Measurements from ENCODE around the gene STOML1. TPM values are rescaled to one million over a fixed set of nuclear protein-coding genes. Genes with fewer than 3 reads are reported as not detected.

STOML1 gene
- total RNA-seq, 2 donors from 2014 or later: 4.4 to 5.5 TPM

DNA sequence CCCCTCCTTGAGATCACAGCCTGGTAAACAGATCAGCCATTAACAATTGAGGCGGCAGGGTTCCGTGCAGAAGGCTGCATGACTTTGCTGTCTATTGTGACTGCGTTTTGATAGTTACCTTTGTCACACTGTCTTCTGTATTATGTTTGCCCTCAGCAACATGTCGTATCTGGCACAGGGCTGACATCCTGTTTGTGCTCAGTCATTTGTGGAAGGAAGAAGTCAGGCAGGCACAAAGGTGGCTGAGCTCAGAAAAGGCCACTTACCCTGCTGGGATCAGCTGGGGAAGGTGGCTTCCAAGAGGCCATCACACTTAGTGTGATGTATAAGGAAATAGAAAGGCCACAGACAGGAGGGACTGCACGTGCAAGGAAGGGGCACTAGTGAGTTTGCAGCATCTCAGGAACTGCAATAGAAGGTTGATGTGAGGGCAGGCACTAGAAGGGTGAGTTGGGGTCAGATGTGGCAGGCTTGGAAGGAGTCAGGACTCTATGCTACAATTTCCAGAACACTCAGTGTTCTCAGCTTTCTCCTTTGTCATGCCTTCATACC lies 15.8 kb upstream of the STOML1 start:
- Histone ChIP-seq H3K9me3 (ENCODE audit: control insufficient read depth, low read length) (no peaks in the 10 kb centered on the region), H3K9ac (ENCODE audit: extremely low read depth, low read length, poor library complexity, severe bottlenecking) (no peak overlapping the region), H3K4me1 (ENCODE audit: control insufficient read depth, insufficient read depth, low read length) (no peaks in the 10 kb centered on the region), H3K4me3 (ENCODE audit: low read length) (no peak overlapping the region), H3K36me3 (ENCODE audit: control insufficient read depth, insufficient read depth, low read length) (peaks cover 25% of the 10 kb centered on the region), H3K27ac (ENCODE audit: low read depth, low read length) (no peak overlapping the region), H3K27me3 (ENCODE audit: control insufficient read depth, insufficient read depth, low read length, poor library complexity, severe bottlenecking) (no peaks in the 10 kb centered on the region)
- TF ChIP-seq, protein P1, sequence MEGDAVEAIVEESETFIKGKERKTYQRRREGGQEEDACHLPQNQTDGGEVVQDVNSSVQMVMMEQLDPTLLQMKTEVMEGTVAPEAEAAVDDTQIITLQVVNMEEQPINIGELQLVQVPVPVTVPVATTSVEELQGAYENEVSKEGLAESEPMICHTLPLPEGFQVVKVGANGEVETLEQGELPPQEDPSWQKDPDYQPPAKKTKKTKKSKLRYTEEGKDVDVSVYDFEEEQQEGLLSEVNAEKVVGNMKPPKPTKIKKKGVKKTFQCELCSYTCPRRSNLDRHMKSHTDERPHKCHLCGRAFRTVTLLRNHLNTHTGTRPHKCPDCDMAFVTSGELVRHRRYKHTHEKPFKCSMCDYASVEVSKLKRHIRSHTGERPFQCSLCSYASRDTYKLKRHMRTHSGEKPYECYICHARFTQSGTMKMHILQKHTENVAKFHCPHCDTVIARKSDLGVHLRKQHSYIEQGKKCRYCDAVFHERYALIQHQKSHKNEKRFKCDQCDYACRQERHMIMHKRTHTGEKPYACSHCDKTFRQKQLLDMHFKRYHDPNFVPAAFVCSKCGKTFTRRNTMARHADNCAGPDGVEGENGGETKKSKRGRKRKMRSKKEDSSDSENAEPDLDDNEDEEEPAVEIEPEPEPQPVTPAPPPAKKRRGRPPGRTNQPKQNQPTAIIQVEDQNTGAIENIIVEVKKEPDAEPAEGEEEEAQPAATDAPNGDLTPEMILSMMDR (conservative IDR thresholded peaks at IDR 0.05): no peak
- Mint-ChIP-seq H3K4me1 (peaks cover 9% of the 10 kb centered on the region), H3K9me3 (no peaks in the 10 kb centered on the region), H3K27me3 (ENCODE audit: insufficient read depth) (no peaks in the 10 kb centered on the region), H3K27ac (no peak overlapping the region), H3K36me3 (ENCODE audit: low read depth) (peaks cover 42% of the 10 kb centered on the region), H3K4me3 (no peak overlapping the region)
- 76 to 90% methylated on average over 4 to 5 of the region's 5 CpGs for WGBS, 2 experiments (ENCODE audit: insufficient coverage in 1 of 2, insufficient read length in 1 of 2)
- DNase-seq: no peak

DNA sequence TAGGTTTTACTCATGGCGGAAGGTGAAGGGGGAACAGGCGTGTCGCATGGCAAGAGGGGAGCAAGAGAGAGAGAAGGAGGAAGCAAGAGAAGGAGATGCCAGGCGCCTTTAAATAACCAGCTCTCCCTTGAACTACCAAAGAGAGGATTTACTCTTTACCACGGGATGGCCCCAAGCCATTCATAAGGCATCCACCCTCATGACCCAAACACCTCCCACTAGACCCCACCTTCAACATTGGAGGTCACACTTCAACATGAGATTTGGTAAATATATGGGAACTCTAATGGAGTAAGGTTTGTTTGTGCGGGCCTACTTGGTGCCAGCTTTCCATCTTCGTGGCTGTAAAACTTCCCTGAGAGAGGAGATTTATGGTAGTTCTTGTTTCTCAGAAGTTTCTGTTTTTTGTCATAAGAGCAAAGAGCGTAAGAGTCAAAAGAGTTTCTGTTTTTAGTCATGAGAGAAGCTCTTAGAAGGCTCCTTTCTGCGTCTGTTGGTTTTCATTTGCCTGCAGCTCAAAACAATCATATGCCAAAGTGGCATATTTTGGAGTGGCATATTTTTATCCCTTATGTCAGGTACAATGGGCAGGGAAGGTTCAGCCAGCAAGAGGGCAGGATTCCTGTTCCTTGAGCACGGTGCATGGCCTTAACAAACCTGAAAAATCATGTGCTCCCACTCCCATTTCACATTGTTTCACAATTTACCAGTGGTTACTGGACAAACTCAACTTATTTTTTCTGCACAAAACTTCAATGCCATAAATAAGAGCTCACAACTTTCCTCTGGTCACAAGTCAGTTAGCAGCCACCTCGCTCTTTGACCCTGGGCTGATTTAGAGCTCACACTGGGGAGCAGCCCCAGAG lies 14.9 kb upstream of the STOML1 start:
- Histone ChIP-seq H3K9ac (ENCODE audit: extremely low read depth, low read length, poor library complexity, severe bottlenecking) (no peak overlapping the region), H3K4me3 (ENCODE audit: low read length) (no peak overlapping the region), H3K9me3 (ENCODE audit: control insufficient read depth, low read length) (no peaks in the 10 kb centered on the region), H3K27me3 (ENCODE audit: control insufficient read depth, insufficient read depth, low read length, poor library complexity, severe bottlenecking) (no peaks in the 10 kb centered on the region), H3K4me1 (ENCODE audit: control insufficient read depth, insufficient read depth, low read length) (no peaks in the 10 kb centered on the region), H3K27ac (ENCODE audit: low read depth, low read length) (no peak overlapping the region), H3K36me3 (ENCODE audit: control insufficient read depth, insufficient read depth, low read length) (peaks cover 25% of the 10 kb centered on the region)
- Mint-ChIP-seq H3K27ac (no peak overlapping the region), H3K9me3 (no peaks in the 10 kb centered on the region), H3K36me3 (ENCODE audit: low read depth) (peaks cover 42% of the 10 kb centered on the region), H3K4me1 (peaks cover 9% of the 10 kb centered on the region), H3K27me3 (ENCODE audit: insufficient read depth) (no peaks in the 10 kb centered on the region), H3K4me3 (no peak overlapping the region)
- TF ChIP-seq, protein P1 (conservative IDR thresholded peaks at IDR 0.05): no peak
- 91 to 96% methylated on average over 9 to 11 of the region's 11 CpGs for WGBS, 2 experiments (ENCODE audit: insufficient coverage in 1 of 2, insufficient read length in 1 of 2)
- no peak for DNase-seq

DNA sequence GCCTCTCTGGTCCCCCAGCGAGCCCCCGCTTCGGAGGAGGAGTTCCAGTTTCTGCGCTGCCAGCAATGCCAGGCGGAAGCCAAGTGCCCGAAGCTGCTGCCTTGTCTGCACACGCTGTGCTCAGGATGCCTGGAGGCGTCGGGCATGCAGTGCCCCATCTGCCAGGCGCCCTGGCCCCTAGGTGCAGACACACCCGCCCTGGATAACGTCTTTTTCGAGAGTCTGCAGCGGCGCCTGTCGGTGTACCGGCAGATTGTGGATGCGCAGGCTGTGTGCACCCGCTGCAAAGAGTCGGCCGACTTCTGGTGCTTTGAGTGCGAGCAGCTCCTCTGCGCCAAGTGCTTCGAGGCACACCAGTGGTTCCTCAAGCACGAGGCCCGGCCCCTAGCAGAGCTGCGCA lies 5.9 kb upstream of the STOML1 start:
- peaks cover 18% of the 10 kb centered on the region for H3K36me3 Mint-ChIP-seq (ENCODE audit: low read depth)
- H3K27ac Mint-ChIP-seq: no peak overlapping the region
- Histone ChIP-seq H3K4me1 (ENCODE audit: control insufficient read depth, insufficient read depth, low read length) (no peaks in the 10 kb centered on the region), H3K27ac (ENCODE audit: low read depth, low read length) (no peak overlapping the region), H3K4me3 (ENCODE audit: low read length) (no peak overlapping the region), H3K36me3 (ENCODE audit: control insufficient read depth, insufficient read depth, low read length) (peaks cover 13% of the 10 kb centered on the region), H3K9ac (ENCODE audit: extremely low read depth, low read length, poor library complexity, severe bottlenecking) (no peak overlapping the region), H3K9me3 (ENCODE audit: control insufficient read depth, low read length) (no peaks in the 10 kb centered on the region), H3K27me3 (ENCODE audit: control insufficient read depth, insufficient read depth, low read length, poor library complexity, severe bottlenecking) (no peaks in the 10 kb centered on the region)
- H3K4me1 Mint-ChIP-seq: peaks cover 9% of the 10 kb centered on the region
- H3K9me3 Mint-ChIP-seq: no peaks in the 10 kb centered on the region
- peaks cover 4% of the 10 kb centered on the region for H3K27me3 Mint-ChIP-seq (ENCODE audit: insufficient read depth)
- WGBS, 2 experiments (ENCODE audit: insufficient coverage in 1 of 2, insufficient read length in 1 of 2): 93 to 96% methylated on average over 22 to 27 of the region's 27 CpGs
- DNase-seq: no peak
- H3K4me3 Mint-ChIP-seq: no peak overlapping the region
- TF ChIP-seq, protein P1 (conservative IDR thresholded peaks at IDR 0.05): no peak

Measured in endodermal cell (in vitro differentiated cells).